GM12878 (cell line): ENCODE measurements around the gene MAD1L1. TPM values are rescaled to one million over a fixed set of nuclear protein-coding genes. Genes with fewer than 3 reads are reported as not detected.

Experiments used
- ATAC-seq: fragments of 200-7000 bp; cut with Tn5 transposase; 3 replicates; pipeline ENCODE4 v1.9.1; 2020; ENCODE audit warnings: mild to moderate bottlenecking, moderate library complexity
- BruUV-seq: library from RNA; stranded (reverse); fragments of 400-500 nt; replicated peaks from 2 replicates; lab custom pipeline; 2021; lab: Mats Ljungman, UMichigan
- CTCF ChIA-PET: fragments of 300-600 bp; sonication (Branson Sonifier 250); formaldehyde crosslinking; extraction: SDS; loops from one replicate; lab custom pipeline; 2021; ENCODE audit warnings: inconsistent platforms; lab: Yijun Ruan, JAX
- POLR2A ChIA-PET: fragments of 350-600 bp; formaldehyde crosslinking; extraction: SDS; loops from one replicate; lab custom pipeline; 2021; ENCODE audit warnings: inconsistent platforms; lab: Charles Lee
- RAD21 ChIA-PET: fragments of 300-600 bp; sonication (Branson Sonifier 250); formaldehyde crosslinking; loops from one replicate; lab custom pipeline; 2023; ENCODE audit warnings: antibody characterized with exemption; ENCODE audit not compliant: unreplicated experiment; lab: Charles Lee
- SMC1A ChIA-PET: fragments of 300-600 bp; sonication (Branson Sonifier 250); formaldehyde crosslinking; loops from one replicate; lab custom pipeline; 2023; ENCODE audit not compliant: unreplicated experiment, uncharacterized antibody; lab: Charles Lee
- DNase-seq: peaks from one replicate; pipeline ENCODE4 v3.0.0-alpha.2; 2011; ENCODE audit warnings: low read depth, low spot score
- FAIRE-seq: peaks from 3 replicates; lab custom pipeline; 2011; peaks lifted over from hg19 to GRCh38; lab: Jason Lieb, UNC
- H2AFZ ChIP-seq: 2 replicates; pipeline ENCODE4 v1.6.0; 2011; ENCODE audit warnings: low read depth, low read length, control low read depth; ENCODE audit not compliant: control insufficient read depth
- H3K27ac ChIP-seq: 2 replicates; pipeline ENCODE4 v1.5.1; 2011; ENCODE audit warnings: control low read depth; ENCODE audit not compliant: control insufficient read depth, insufficient read depth
- H3K27me3 ChIP-seq, 2 experiments: replicated peaks in 1 of 2; 2 replicates each; pipeline versions ENCODE4 v1.6.0 to v1.6.1; 2011; ENCODE audit warnings: low read length in 1 of 2; ENCODE audit not compliant: control insufficient read depth in 2 of 2, insufficient read depth in 2 of 2
- H3K36me3 ChIP-seq, 2 experiments: 2 replicates each; pipeline ENCODE4 v1.5.1; 2011; ENCODE audit warnings: low read length in 1 of 2; ENCODE audit not compliant: control insufficient read depth in 2 of 2, insufficient read depth in 2 of 2
- H3K4me1 ChIP-seq: 2 replicates; pipeline ENCODE4 v1.6.1; 2011; ENCODE audit warnings: mild to moderate bottlenecking, low read length, moderate library complexity, mixed read lengths; ENCODE audit not compliant: control insufficient read depth, insufficient read depth
- H3K4me2 ChIP-seq: 2 replicates; pipeline ENCODE4 v1.6.0; 2011; ENCODE audit warnings: control low read depth; ENCODE audit not compliant: control insufficient read depth, insufficient read depth
- H3K4me3 ChIP-seq: fragments of 200-600 bp; sonication (generic); 2 replicates; pipeline ENCODE4 v1.5.1; 2016
- H3K79me2 ChIP-seq: 2 replicates; pipeline ENCODE4 v1.6.0; 2011; ENCODE audit warnings: low read length; ENCODE audit not compliant: control insufficient read depth, insufficient read depth
- H3K9ac ChIP-seq: 2 replicates; pipeline ENCODE4 v1.8.0; 2011; ENCODE audit warnings: low read length, control low read depth, mixed read lengths; ENCODE audit not compliant: control insufficient read depth, insufficient read depth
- H3K9me3 ChIP-seq: replicated peaks from 3 replicates; pipeline ENCODE4 v1.5.1; 2011; ENCODE audit warnings: mild to moderate bottlenecking, low read length; ENCODE audit not compliant: control insufficient read depth, insufficient read depth
- H4K20me1 ChIP-seq: 2 replicates; pipeline ENCODE4 v1.6.0; 2011; ENCODE audit not compliant: control insufficient read depth, insufficient read depth
- BCL11A ChIP-seq: IDR thresholded peaks from 2 replicates; pipeline ENCODE4 v1.6.1; 2011; ENCODE audit warnings: low read depth, low read length
- BHLHE40 ChIP-seq, 2 experiments: fragments of 450-650 bp in 1 of 2; IDR thresholded peaks; 2 replicates each; pipeline ENCODE4 v1.6.1; 2011 to 2017; ENCODE audit warnings: low read depth in 2 of 2, borderline replicate concordance in 1 of 2, improper control_type of control experiment in 1 of 2, low read length in 1 of 2, mild to moderate bottlenecking in 1 of 2
- CHD4 ChIP-seq: fragments of 200-600 bp; sonication (generic); IDR thresholded peaks from 2 replicates; pipeline ENCODE4 v1.6.1; 2016; ENCODE audit warnings: mild to moderate bottlenecking
- MTA3 ChIP-seq: IDR thresholded peaks from 2 replicates; pipeline ENCODE4 v1.6.1; 2012; ENCODE audit warnings: low read length, inconsistent platforms, borderline replicate concordance
- NRF1 ChIP-seq: conservative IDR thresholded peaks from 2 replicates; pipeline ENCODE4 v1.6.1; 2011; ENCODE audit warnings: mild to moderate bottlenecking, low read depth, low read length, improper control_type of control experiment
- SP1 ChIP-seq: IDR thresholded peaks from one replicate; pipeline ENCODE4 v1.6.1; 2011; ENCODE audit warnings: low read depth, low read length
- SUZ12 ChIP-seq: fragments of 200-600 bp; sonication (generic); IDR thresholded peaks from one replicate; pipeline ENCODE4 v1.6.1; 2018; ENCODE audit warnings: antibody characterized with exemption, mild to moderate bottlenecking; ENCODE audit not compliant: unreplicated experiment
- TARDBP ChIP-seq: IDR thresholded peaks from 2 replicates; pipeline ENCODE4 v1.6.1; 2016; ENCODE audit warnings: borderline replicate concordance
- WGBS: methylation state at CpG from one replicate; pipeline ENCODE4 v1.1.6; 2016; ENCODE audit warnings: low lambda C conversion rate; ENCODE audit not compliant: insufficient replicate concordance, insufficient coverage; ENCODE audit errors: missing lambda C conversion rate; 5-methylcytosine and 5-hydroxymethylcytosine counted together
- in situ Hi-C: fragments of 300-500 bp; cut with MboI; formaldehyde crosslinking; loops from 9 replicates; pipeline ENCODE4 v1.14.3; 2018; ENCODE audit warnings: mixed read lengths
- intact Hi-C: fragments of 100-400 bp; cut with micrococcal nuclease; formaldehyde crosslinking; loops from one replicate; pipeline ENCODE4 v1.14.2; 2022; ENCODE audit not compliant: unreplicated experiment
- polyA plus RNA-seq, 11 experiments: library from polyadenylated mRNA; depleted of rRNA in 4 of 11; unstranded in 6 of 11; stranded (reverse) in 5 of 11; fragments of >200 nt; fragmentation: Nextera tagmentation in 4 of 11; fragmentation: Illumina TruSeq in 1 of 11; extraction: Ambion mirVana in 4 of 11; extraction: Trizol in 1 of 11; gene quantifications; 1 replicate in 1 of 11; 2 replicates in 10 of 11; pipeline versions ENCODE4 v1.2.1 to v1.2.3, GENCODE V29; 2011 to 2016; ENCODE audit warnings: inconsistent platforms in 2 of 11, missing spikeins in 2 of 11, low read depth in 1 of 11
- total RNA-seq, 4 experiments: library from RNA; depleted of rRNA in 3 of 4; stranded (reverse); fragments of >200 nt in 3 of 4; fragmentation: Illumina TruSeq in 1 of 4; extraction: Trizol in 1 of 4; gene quantifications; 2 replicates each; pipeline versions ENCODE4 v1.2.1 to v1.2.3, GENCODE V29; 2013 to 2021
- TF ChIP-seq, protein P1 (sequence below): fragments of 150-350 bp; IDR thresholded peaks from 2 replicates; pipeline ENCODE4 v1.6.1; 2014; ENCODE audit warnings: mild to moderate bottlenecking, low read depth, low read length

Gene MAD1L1
- total and polyA plus RNA-seq, 10 of the 15 experiments (the other 5 are each of a cell fraction or from before 2014, with no cell fraction given) = 2.2 to 76.8 (median 38.3) TPM

DNA sequence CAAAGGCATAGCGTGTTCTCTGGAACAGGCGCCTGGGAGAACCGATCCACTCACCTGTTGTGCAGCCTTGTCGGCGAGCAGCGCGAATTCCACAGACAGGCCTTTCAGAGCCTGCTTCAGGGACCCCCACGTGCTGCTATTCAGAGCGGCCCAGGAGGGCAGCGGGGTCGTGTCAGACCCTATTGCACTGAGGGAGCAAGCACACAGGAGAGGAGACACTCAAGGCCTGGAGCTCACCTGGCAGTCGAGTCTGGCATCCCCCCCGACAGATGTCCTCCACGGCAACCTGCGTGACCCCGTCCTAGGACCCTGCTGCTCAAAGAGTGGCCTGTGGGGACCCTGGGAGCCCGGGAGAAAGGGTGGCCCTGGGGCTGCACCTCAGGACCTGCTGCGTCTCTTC, 30.4 kb upstream of the MAD1L1 start:
- peaks cover 13 to 20% of the 10 kb centered on the region in 2 experiments for H3K36me3 ChIP-seq
- no TSS peak for BruUV-seq
- peaks cover 34% of the 10 kb centered on the region for H3K4me1 ChIP-seq
- H4K20me1 ChIP-seq = no peaks in the 10 kb centered on the region
- no peak for ATAC-seq
- H3K27ac ChIP-seq = no peak overlapping the region
- intact Hi-C loops (no loop called here), in situ Hi-C loops (no loop called here)
- ChIA-PET CTCF (interaction anchor here (2.8 kb wide), 1 partner anchor 85 kb away, joined by 10 read pairs; no protein-coding TSS in a partner anchor), SMC1A (interaction anchor here (1.3 kb wide), 1 partner anchor 46 kb away, joined by 3 read pairs; no protein-coding TSS in a partner anchor), POLR2A (no interaction called here), RAD21 (no interaction called here)
- H3K9ac ChIP-seq = no peak overlapping the region
- no peak for TF ChIP-seq SP1
- no peak for TF ChIP-seq SUZ12
- TF ChIP-seq, protein P1, sequence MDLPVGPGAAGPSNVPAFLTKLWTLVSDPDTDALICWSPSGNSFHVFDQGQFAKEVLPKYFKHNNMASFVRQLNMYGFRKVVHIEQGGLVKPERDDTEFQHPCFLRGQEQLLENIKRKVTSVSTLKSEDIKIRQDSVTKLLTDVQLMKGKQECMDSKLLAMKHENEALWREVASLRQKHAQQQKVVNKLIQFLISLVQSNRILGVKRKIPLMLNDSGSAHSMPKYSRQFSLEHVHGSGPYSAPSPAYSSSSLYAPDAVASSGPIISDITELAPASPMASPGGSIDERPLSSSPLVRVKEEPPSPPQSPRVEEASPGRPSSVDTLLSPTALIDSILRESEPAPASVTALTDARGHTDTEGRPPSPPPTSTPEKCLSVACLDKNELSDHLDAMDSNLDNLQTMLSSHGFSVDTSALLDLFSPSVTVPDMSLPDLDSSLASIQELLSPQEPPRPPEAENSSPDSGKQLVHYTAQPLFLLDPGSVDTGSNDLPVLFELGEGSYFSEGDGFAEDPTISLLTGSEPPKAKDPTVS = no peak
- TF ChIP-seq MTA3 = no peak
- no peak for TF ChIP-seq BCL11A
- TF ChIP-seq NRF1 = no peak
- no peak for TF ChIP-seq BHLHE40 (IDR thresholded peaks at IDR 0.05; ENCODE audit: borderline replicate concordance in 1 of 2, low read depth in 2 of 2, low read length in 1 of 2)
- no peak for TF ChIP-seq CHD4
- TF ChIP-seq TARDBP = no peak
- H3K9me3 ChIP-seq = no peaks in the 10 kb centered on the region
- no peak for FAIRE-seq
- 98% methylated on average over 18 of the region's 18 CpGs for WGBS
- no peak overlapping the region for H2AFZ ChIP-seq
- H3K4me3 ChIP-seq = no peak overlapping the region
- no peaks in the 10 kb centered on the region for H3K27me3 ChIP-seq
- no peak for DNase-seq
- no peak overlapping the region for H3K4me2 ChIP-seq
- H3K79me2 ChIP-seq = peaks cover 7% of the 10 kb centered on the region
